Natural killer cell (primary cell): ENCODE data around the gene FPR3. TPM values are rescaled to one million over a fixed set of nuclear protein-coding genes. Genes with fewer than 3 reads are reported as not detected.

Experiments
- ATAC-seq, 3 donors: fragments of 150-1000 bp in 2 of 3; fragments of 200-7000 bp in 1 of 3; cut with Tn5 transposase; 1 replicate in 1 of 3; 2 replicates in 2 of 3; pipeline ENCODE4 v1.10.0; 2021; ENCODE audit warnings: mild to moderate bottlenecking in 2 of 3, moderate library complexity in 2 of 3
- DNase-seq, 2 donors: peaks; one replicate each; pipeline versions ENCODE4 v3.0.0 to v3.0.0-alpha.2; 2013 to 2021; ENCODE audit warnings: mixed read lengths in 1 of 2
- H3K27ac ChIP-seq: one replicate; pipeline ENCODE4 v1.5.1; 2013; ENCODE audit warnings: mild to moderate bottlenecking, low read length
- H3K27me3 ChIP-seq: one replicate; pipeline ENCODE4 v1.6.1; 2013; ENCODE audit warnings: low read length; ENCODE audit not compliant: control insufficient read depth, insufficient read depth
- H3K36me3 ChIP-seq: one replicate; pipeline ENCODE4 v1.6.1; 2013; ENCODE audit warnings: low read length; ENCODE audit not compliant: control insufficient read depth, insufficient read depth
- H3K4me1 ChIP-seq: one replicate; pipeline ENCODE4 v1.6.1; 2013; ENCODE audit warnings: low read length; ENCODE audit not compliant: control insufficient read depth, insufficient read depth
- H3K4me3 ChIP-seq: one replicate; pipeline ENCODE4 v1.5.1; 2013; ENCODE audit warnings: low read length
- H3K9me3 ChIP-seq: one replicate; pipeline ENCODE4 v1.6.1; 2013; ENCODE audit warnings: low read length; ENCODE audit not compliant: control insufficient read depth, insufficient read depth
- H3K27ac Mint-ChIP-seq, 2 donors: one replicate each; pipeline ENCODE4 v1.8.0; 2022; ENCODE audit warnings: mild to moderate bottlenecking in 2 of 2, mixed read lengths in 2 of 2, moderate library complexity in 1 of 2
- H3K27me3 Mint-ChIP-seq, 2 donors: one replicate each; pipeline ENCODE4 v1.8.0; 2022; ENCODE audit warnings: low read depth in 2 of 2, mixed read lengths in 2 of 2
- H3K36me3 Mint-ChIP-seq: one replicate; pipeline ENCODE4 v1.8.0; 2022; ENCODE audit warnings: mixed read lengths
- H3K4me1 Mint-ChIP-seq, 2 donors: one replicate each; pipeline ENCODE4 v1.8.0; 2022; ENCODE audit warnings: mixed read lengths in 2 of 2
- H3K4me3 Mint-ChIP-seq: one replicate; pipeline ENCODE4 v1.8.0; 2022; ENCODE audit warnings: mild to moderate bottlenecking, moderate library complexity, mixed read lengths
- H3K9me3 Mint-ChIP-seq, 2 donors: one replicate each; pipeline ENCODE4 v1.8.0; 2022; ENCODE audit warnings: mixed read lengths in 2 of 2
- CTCF ChIP-seq: fragments of 200-600 bp; IDR thresholded peaks from one replicate; pipeline ENCODE4 v1.8.0; 2022; ENCODE audit warnings: antibody characterized with exemption
- WGBS: methylation state at CpG from one replicate; pipeline ENCODE4 v1.1.7; 2013; ENCODE audit warnings: missing lambda C conversion rate; ENCODE audit not compliant: insufficient coverage; 5-methylcytosine and 5-hydroxymethylcytosine counted together
- intact Hi-C: fragments of 100-400 bp; cut with micrococcal nuclease; formaldehyde crosslinking; loops from one replicate; pipeline ENCODE4 v1.14.2; 2022
- total RNA-seq, 4 donors: library from RNA; stranded (reverse); fragments of 120-200 nt in 1 of 4; gene quantifications; one replicate each; pipeline versions ENCODE4 v1.2.3 to v1.2.4, GENCODE V29; 2013 to 2022

FPR3 gene
- total RNA-seq, 3 donors from 2014 or later (not counting 1 experiment from before 2014, with no cell fraction given) = 0.28 TPM; not detected in 2

GRCh38 chr19:51765086-51765485, 29.9 kb upstream of the FPR3 start:
- Mint-ChIP-seq H3K4me3 (no peak overlapping the region), H3K9me3 (peaks cover 0 to 2% of the 10 kb centered on the region in 2 donors), H3K4me1 (peaks cover 0 to 5% of the 10 kb centered on the region in 2 donors), H3K36me3 (no peaks in the 10 kb centered on the region), H3K27me3 (peaks cover 18 to 25% of the 10 kb centered on the region in 2 donors), H3K27ac (no peak overlapping the region)
- H3K36me3 ChIP-seq = no peaks in the 10 kb centered on the region
- TF ChIP-seq CTCF = no peak
- WGBS = 58% methylated on average over 5 of the region's 5 CpGs
- no peaks in the 10 kb centered on the region for H3K4me1 ChIP-seq
- H3K9me3 ChIP-seq = no peaks in the 10 kb centered on the region
- ATAC-seq (no peak), DNase-seq (no peak)
- H3K4me3 ChIP-seq = no peak overlapping the region
- no peaks in the 10 kb centered on the region for H3K27me3 ChIP-seq
- intact Hi-C loops = no loop called here
- no peak overlapping the region for H3K27ac ChIP-seq

GRCh38 chr19:51766461-51766860, 28.5 kb upstream of the FPR3 start:
- Mint-ChIP-seq H3K27me3 (peaks cover 20 to 30% of the 10 kb centered on the region in 2 donors), H3K27ac (no peak overlapping the region), H3K36me3 (no peaks in the 10 kb centered on the region), H3K4me3 (no peak overlapping the region), H3K9me3 (peaks cover 0 to 2% of the 10 kb centered on the region in 2 donors), H3K4me1 (peaks cover 3 to 5% of the 10 kb centered on the region in 2 donors)
- no peak overlapping the region for H3K4me3 ChIP-seq
- TF ChIP-seq CTCF = no peak
- no peaks in the 10 kb centered on the region for H3K27me3 ChIP-seq
- no peaks in the 10 kb centered on the region for H3K9me3 ChIP-seq
- H3K36me3 ChIP-seq = no peaks in the 10 kb centered on the region
- no peak overlapping the region for H3K27ac ChIP-seq
- 91% methylated on average over 5 of the region's 5 CpGs for WGBS
- H3K4me1 ChIP-seq = no peaks in the 10 kb centered on the region
- no peak for DNase-seq
- no peak for ATAC-seq
- intact Hi-C loops = no loop called here

- peak in 1 of 3 donors; percentile 90 for ATAC-seq
- Mint-ChIP-seq H3K27ac (no peak overlapping the region), H3K4me1 (peaks cover 0 to 5% of the 10 kb centered on the region in 2 donors), H3K4me3 (no peak overlapping the region), H3K36me3 (no peaks in the 10 kb centered on the region), H3K27me3 (peaks cover 26 to 43% of the 10 kb centered on the region in 2 donors), H3K9me3 (peaks cover under 1 to 3% of the 10 kb centered on the region in 2 donors)
- WGBS = 3% methylated on average over 10 of the region's 10 CpGs
- Histone ChIP-seq H3K36me3 (no peaks in the 10 kb centered on the region), H3K9me3 (no peaks in the 10 kb centered on the region), H3K4me1 (no peaks in the 10 kb centered on the region), H3K27ac (no peak overlapping the region), H3K27me3 (no peaks in the 10 kb centered on the region), H3K4me3 (no peak overlapping the region)
- no peak for DNase-seq
- intact Hi-C loops = no loop called here
- TF ChIP-seq CTCF = no peak
These were observed 23.4 kb upstream of the FPR3 start for GRCh38 chr19:51771376-51772130.
